OCI-LY1 (cell line): Measurements from ENCODE around the gene RASGRF1.

Experiments
- H2AFZ ChIP-seq: fragments of 200-600 bp; sonication (generic), shearing (Covaris generic); 2 replicates; pipeline ENCODE4 v1.6.0; 2014; ENCODE audit warnings: antibody characterized with exemption, mild to moderate bottlenecking, low read length
- H3F3A ChIP-seq: fragments of 200-600 bp; sonication (generic), shearing (Covaris generic); 2 replicates; pipeline ENCODE4 v1.6.0; 2014; ENCODE audit warnings: mild to moderate bottlenecking, antibody characterized with exemption, low read length, moderate library complexity; ENCODE audit not compliant: insufficient read depth
- H3K27ac ChIP-seq: fragments of 200-600 bp; sonication (generic); 2 replicates; pipeline ENCODE4 v1.5.1; 2014; ENCODE audit warnings: low read length, mixed run types, mild to moderate bottlenecking, low read depth; ENCODE audit not compliant: poor library complexity, severe bottlenecking
- H3K27me3 ChIP-seq: fragments of 200-600 bp; sonication (generic); 2 replicates; pipeline ENCODE4 v1.6.0; 2014; ENCODE audit warnings: antibody characterized with exemption, mild to moderate bottlenecking, low read length, moderate library complexity; ENCODE audit not compliant: insufficient read depth
- H3K36me3 ChIP-seq: fragments of 200-600 bp; sonication (generic); 2 replicates; pipeline ENCODE4 v1.6.1; 2014; ENCODE audit warnings: mild to moderate bottlenecking, antibody characterized with exemption, low read length, moderate library complexity, mixed read lengths; ENCODE audit not compliant: insufficient read depth
- H3K4me1 ChIP-seq: fragments of 200-600 bp; sonication (generic); 2 replicates; pipeline ENCODE4 v1.5.1; 2014; ENCODE audit warnings: mild to moderate bottlenecking, low read length, moderate library complexity; ENCODE audit not compliant: insufficient read depth, severe bottlenecking
- H3K4me2 ChIP-seq: fragments of 200-600 bp; sonication (generic), shearing (Covaris generic); 2 replicates; pipeline ENCODE4 v1.6.1; 2014; ENCODE audit warnings: low read length
- H3K4me3 ChIP-seq: fragments of 200-600 bp; sonication (generic); 2 replicates; pipeline ENCODE4 v1.5.1; 2014; ENCODE audit warnings: low read length, low read depth, mild to moderate bottlenecking, mixed read lengths; ENCODE audit not compliant: poor library complexity, severe bottlenecking
- H3K79me2 ChIP-seq: fragments of 200-600 bp; shearing (Covaris generic); 2 replicates; pipeline ENCODE4 v1.6.1; 2016; ENCODE audit warnings: mixed run types, low read length, mixed read lengths; ENCODE audit not compliant: insufficient read depth
- H3K9ac ChIP-seq: fragments of 200-600 bp; sonication (generic), shearing (Covaris generic); 2 replicates; pipeline ENCODE4 v1.6.1; 2014; ENCODE audit warnings: mild to moderate bottlenecking, low read length, mixed read lengths
- H3K9me2 ChIP-seq: fragments of 200-600 bp; sonication (generic), shearing (Covaris generic); 2 replicates; pipeline ENCODE4 v1.6.1; 2014; ENCODE audit warnings: low read depth, mild to moderate bottlenecking, low read length, mixed read lengths
- H3K9me3 ChIP-seq: fragments of 200-600 bp; shearing (Covaris generic); 2 replicates; pipeline ENCODE4 v1.6.1; 2014; ENCODE audit warnings: low read length, mixed read lengths
- H4K20me1 ChIP-seq: fragments of 200-600 bp; sonication (generic), shearing (Covaris generic); 2 replicates; pipeline ENCODE4 v1.6.0; 2016; ENCODE audit warnings: mild to moderate bottlenecking, low read length; ENCODE audit not compliant: insufficient read depth
- CTCF ChIP-seq: fragments of 200-600 bp; sonication (generic), shearing (Covaris generic); IDR thresholded peaks from 2 replicates; pipeline ENCODE4 v1.5.1; 2017; ENCODE audit warnings: mild to moderate bottlenecking, antibody characterized with exemption, low read length, moderate library complexity, mixed read lengths
- EZH2 ChIP-seq: fragments of 200-600 bp; sonication (generic), shearing (Covaris generic); IDR thresholded peaks from 2 replicates; pipeline ENCODE4 v1.8.0; 2017; ENCODE audit warnings: borderline replicate concordance, mixed run types, mild to moderate bottlenecking, antibody characterized with exemption, low read length, moderate library complexity, mixed read lengths

Gene RASGRF1

GRCh38 chr15:79117442-79118204 is 27.0 kb upstream of the RASGRF1 start:
- H3K27ac ChIP-seq, result no peak overlapping the region
- H3K27me3 ChIP-seq, result peaks cover 6% of the 10 kb centered on the region; the same call in 1 of the 2 replicates
- no peaks in the 10 kb centered on the region for H3K9me2 ChIP-seq
- TF ChIP-seq EZH2 (no peak), CTCF (no peak)
- no peaks in the 10 kb centered on the region for H3K79me2 ChIP-seq
- H4K20me1 ChIP-seq, result no peaks in the 10 kb centered on the region
- H3K36me3 ChIP-seq, result no peaks in the 10 kb centered on the region
- H3F3A ChIP-seq, result no peaks in the 10 kb centered on the region
- no peak overlapping the region for H3K4me3 ChIP-seq
- H3K4me1 ChIP-seq, result no peaks in the 10 kb centered on the region
- no peak overlapping the region for H2AFZ ChIP-seq
- H3K4me2 ChIP-seq, result no peak overlapping the region
- H3K9me3 ChIP-seq, result no peaks in the 10 kb centered on the region
- no peak overlapping the region for H3K9ac ChIP-seq

- Histone ChIP-seq H3K27me3 (peaks cover 6% of the 10 kb centered on the region), H3F3A (no peaks in the 10 kb centered on the region)
Observed at GRCh38 chr15:79116771-79117170, 26.2 kb upstream of the RASGRF1 start.

GRCh38 chr15:79115986-79116665 is 25.5 kb upstream of the RASGRF1 start:
- Histone ChIP-seq H3K9ac (no peak overlapping the region), H3K9me3 (0 out of 2 replicates have a peak, but pooled peaks cover 5% of the 10 kb centered on the region), H3K79me2 (no peaks in the 10 kb centered on the region), H2AFZ (no peak overlapping the region), H3K27ac (no peak overlapping the region), H3K27me3 (peaks cover 6% of the 10 kb centered on the region), H3K36me3 (no peaks in the 10 kb centered on the region), H3F3A (no peaks in the 10 kb centered on the region), H3K4me1 (no peaks in the 10 kb centered on the region), H3K4me2 (no peak overlapping the region), H3K9me2 (no peaks in the 10 kb centered on the region), H4K20me1 (no peaks in the 10 kb centered on the region), H3K4me3 (no peak overlapping the region)
- TF ChIP-seq EZH2, result no peak
- no peak for TF ChIP-seq CTCF

More at GRCh38 chr15:79116771-79117170, 26.2 kb upstream of the RASGRF1 start:
- no peaks in the 10 kb centered on the region for H3K4me1 ChIP-seq
- H4K20me1 ChIP-seq, result no peaks in the 10 kb centered on the region
- no peaks in the 10 kb centered on the region for H3K79me2 ChIP-seq
- H3K4me3 ChIP-seq, result no peak overlapping the region
- no peak for TF ChIP-seq EZH2
- no peak for TF ChIP-seq CTCF
- 0 out of 2 replicates have a peak, but pooled peaks cover 5% of the 10 kb centered on the region for H3K9me3 ChIP-seq
- H3K27ac ChIP-seq, result no peak overlapping the region
- no peak overlapping the region for H3K4me2 ChIP-seq
- H3K9me2 ChIP-seq, result no peaks in the 10 kb centered on the region
- H3K36me3 ChIP-seq, result no peaks in the 10 kb centered on the region
- H2AFZ ChIP-seq, result no peak overlapping the region
- no peak overlapping the region for H3K9ac ChIP-seq
